DOHH2 (cell line): ENCODE results near the gene SMAD3.

Experiments
- H3F3A ChIP-seq: fragments of 200-600 bp; sonication (generic), shearing (Covaris generic); 2 replicates; pipeline ENCODE4 v1.6.0; 2016; ENCODE audit warnings: antibody characterized with exemption, mild to moderate bottlenecking; ENCODE audit not compliant: control insufficient read depth, insufficient read depth
- H3K27ac ChIP-seq: fragments of 200-600 bp; sonication (generic); 2 replicates; pipeline ENCODE4 v1.5.1; 2014; ENCODE audit warnings: low read depth, mild to moderate bottlenecking, low read length, moderate library complexity
- H3K27me3 ChIP-seq: fragments of 200-600 bp; sonication (generic); 2 replicates; pipeline ENCODE4 v1.6.1; 2014; ENCODE audit warnings: mild to moderate bottlenecking, low read length, mixed read lengths; ENCODE audit not compliant: control insufficient read depth
- H3K36me3 ChIP-seq: fragments of 200-600 bp; sonication (generic); 2 replicates; pipeline ENCODE4 v1.6.1; 2014; ENCODE audit warnings: mild to moderate bottlenecking, low read length, moderate library complexity, mixed read lengths; ENCODE audit not compliant: control insufficient read depth
- H3K4me1 ChIP-seq: fragments of 200-600 bp; sonication (generic); 2 replicates; pipeline ENCODE4 v1.6.1; 2014; ENCODE audit warnings: mild to moderate bottlenecking, low read length, mixed read lengths; ENCODE audit not compliant: control insufficient read depth
- H3K4me2 ChIP-seq: fragments of 200-600 bp; sonication (generic); 2 replicates; pipeline ENCODE4 v1.6.0; 2014; ENCODE audit warnings: mild to moderate bottlenecking, low read length, moderate library complexity
- H3K4me3 ChIP-seq: fragments of 200-600 bp; sonication (generic); 2 replicates; pipeline ENCODE4 v1.5.1; 2014; ENCODE audit warnings: mild to moderate bottlenecking, low read length, mixed read lengths
- H3K79me2 ChIP-seq: fragments of 200-600 bp; sonication (generic); 2 replicates; pipeline ENCODE4 v1.6.1; 2014; ENCODE audit warnings: mild to moderate bottlenecking, low read length, mixed read lengths; ENCODE audit not compliant: control insufficient read depth
- H3K9me2 ChIP-seq: fragments of 200-600 bp; sonication (generic); replicated peaks from 2 replicates; pipeline ENCODE4 v1.6.1; 2014; ENCODE audit warnings: mild to moderate bottlenecking, low read length, mixed read lengths; ENCODE audit not compliant: control insufficient read depth
- H3K9me3 ChIP-seq: fragments of 200-600 bp; sonication (generic); 2 replicates; pipeline ENCODE4 v1.6.1; 2014; ENCODE audit warnings: antibody characterized with exemption, low read length, mixed read lengths; ENCODE audit not compliant: control insufficient read depth, insufficient read depth
- H4K20me1 ChIP-seq: fragments of 200-600 bp; sonication (generic); 2 replicates; pipeline ENCODE4 v1.6.0; 2014; ENCODE audit warnings: low read depth, mild to moderate bottlenecking, antibody characterized with exemption, low read length, moderate library complexity; ENCODE audit not compliant: control insufficient read depth, insufficient read depth
- EZH2phosphoT487 ChIP-seq: fragments of 200-600 bp; sonication (generic); IDR thresholded peaks from 2 replicates; pipeline ENCODE4 v1.6.1; 2017; ENCODE audit warnings: borderline replicate concordance, mild to moderate bottlenecking, antibody characterized with exemption, low read length, moderate library complexity, mixed read lengths
- TF ChIP-seq, protein P1 (sequence below): fragments of 200-600 bp; sonication (generic); IDR thresholded peaks from one replicate; pipeline ENCODE4 v1.5.1; 2014; ENCODE audit warnings: antibody characterized with exemption, mild to moderate bottlenecking, low read depth, low read length; ENCODE audit not compliant: poor library complexity, severe bottlenecking

SMAD3 gene

DNA sequence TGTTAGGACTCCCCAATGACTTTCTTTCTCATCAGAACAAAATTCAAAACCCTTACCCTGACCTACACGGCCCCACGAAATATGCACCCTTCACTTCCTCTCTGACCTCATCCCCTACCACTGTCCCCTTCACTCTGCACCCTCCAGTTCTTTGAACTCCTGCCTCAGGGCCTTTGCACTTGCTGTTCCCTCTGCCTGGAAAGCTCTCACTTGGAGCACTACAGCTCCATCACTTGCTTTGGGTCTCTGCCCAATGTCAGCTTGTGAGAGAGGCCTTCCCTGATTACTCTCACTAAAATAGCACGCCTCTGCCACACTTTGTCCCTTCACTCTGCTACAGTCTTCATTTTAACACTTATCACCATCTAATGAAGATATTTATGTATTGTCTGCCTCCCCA lies 32.8 kb upstream of the SMAD3 start:
- peaks cover 25% of the 10 kb centered on the region for H3K27me3 ChIP-seq
- H3K4me1 ChIP-seq = no peaks in the 10 kb centered on the region
- no peaks in the 10 kb centered on the region for H3K9me3 ChIP-seq
- H3K4me3 ChIP-seq = no peak overlapping the region
- H3F3A ChIP-seq = no peaks in the 10 kb centered on the region
- H4K20me1 ChIP-seq = no peaks in the 10 kb centered on the region
- no peak overlapping the region for H3K4me2 ChIP-seq
- no peaks in the 10 kb centered on the region for H3K79me2 ChIP-seq
- TF ChIP-seq, protein P1, sequence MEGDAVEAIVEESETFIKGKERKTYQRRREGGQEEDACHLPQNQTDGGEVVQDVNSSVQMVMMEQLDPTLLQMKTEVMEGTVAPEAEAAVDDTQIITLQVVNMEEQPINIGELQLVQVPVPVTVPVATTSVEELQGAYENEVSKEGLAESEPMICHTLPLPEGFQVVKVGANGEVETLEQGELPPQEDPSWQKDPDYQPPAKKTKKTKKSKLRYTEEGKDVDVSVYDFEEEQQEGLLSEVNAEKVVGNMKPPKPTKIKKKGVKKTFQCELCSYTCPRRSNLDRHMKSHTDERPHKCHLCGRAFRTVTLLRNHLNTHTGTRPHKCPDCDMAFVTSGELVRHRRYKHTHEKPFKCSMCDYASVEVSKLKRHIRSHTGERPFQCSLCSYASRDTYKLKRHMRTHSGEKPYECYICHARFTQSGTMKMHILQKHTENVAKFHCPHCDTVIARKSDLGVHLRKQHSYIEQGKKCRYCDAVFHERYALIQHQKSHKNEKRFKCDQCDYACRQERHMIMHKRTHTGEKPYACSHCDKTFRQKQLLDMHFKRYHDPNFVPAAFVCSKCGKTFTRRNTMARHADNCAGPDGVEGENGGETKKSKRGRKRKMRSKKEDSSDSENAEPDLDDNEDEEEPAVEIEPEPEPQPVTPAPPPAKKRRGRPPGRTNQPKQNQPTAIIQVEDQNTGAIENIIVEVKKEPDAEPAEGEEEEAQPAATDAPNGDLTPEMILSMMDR = no peak
- no peak for TF ChIP-seq EZH2phosphoT487
- H3K9me2 ChIP-seq = no peaks in the 10 kb centered on the region
- H3K36me3 ChIP-seq = no peaks in the 10 kb centered on the region
- H3K27ac ChIP-seq = no peak overlapping the region

DNA sequence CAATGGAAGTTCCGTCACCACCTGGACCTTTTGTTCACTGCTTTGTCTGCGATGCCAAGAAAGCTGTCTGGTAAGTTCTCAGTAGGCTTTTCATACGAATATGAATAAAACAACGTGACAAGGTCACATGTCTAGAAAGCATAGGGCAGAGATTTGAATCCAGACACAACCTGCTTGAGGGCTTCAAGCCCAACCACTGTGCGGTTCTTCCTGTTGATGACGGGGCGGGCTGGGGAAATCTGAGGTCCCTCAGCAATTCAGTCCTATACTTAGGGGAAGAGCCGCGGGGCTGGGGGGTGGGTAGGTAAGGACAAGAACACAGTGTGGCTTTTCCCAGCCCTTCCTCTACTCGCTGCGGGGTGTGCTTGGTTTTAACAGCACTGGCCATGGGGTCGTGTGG lies 32.4 kb upstream of the SMAD3 start:
- H3K9me3 ChIP-seq = no peaks in the 10 kb centered on the region
- no peaks in the 10 kb centered on the region for H4K20me1 ChIP-seq
- no peaks in the 10 kb centered on the region for H3F3A ChIP-seq
- peaks cover 28% of the 10 kb centered on the region for H3K27me3 ChIP-seq
- no peaks in the 10 kb centered on the region for H3K36me3 ChIP-seq
- H3K9me2 ChIP-seq = no peaks in the 10 kb centered on the region
- H3K79me2 ChIP-seq = no peaks in the 10 kb centered on the region
- H3K4me3 ChIP-seq = no peak overlapping the region
- no peaks in the 10 kb centered on the region for H3K4me1 ChIP-seq
- H3K27ac ChIP-seq = no peak overlapping the region
- no peak for TF ChIP-seq EZH2phosphoT487
- TF ChIP-seq, protein P1 = no peak
- no peak overlapping the region for H3K4me2 ChIP-seq

DNA sequence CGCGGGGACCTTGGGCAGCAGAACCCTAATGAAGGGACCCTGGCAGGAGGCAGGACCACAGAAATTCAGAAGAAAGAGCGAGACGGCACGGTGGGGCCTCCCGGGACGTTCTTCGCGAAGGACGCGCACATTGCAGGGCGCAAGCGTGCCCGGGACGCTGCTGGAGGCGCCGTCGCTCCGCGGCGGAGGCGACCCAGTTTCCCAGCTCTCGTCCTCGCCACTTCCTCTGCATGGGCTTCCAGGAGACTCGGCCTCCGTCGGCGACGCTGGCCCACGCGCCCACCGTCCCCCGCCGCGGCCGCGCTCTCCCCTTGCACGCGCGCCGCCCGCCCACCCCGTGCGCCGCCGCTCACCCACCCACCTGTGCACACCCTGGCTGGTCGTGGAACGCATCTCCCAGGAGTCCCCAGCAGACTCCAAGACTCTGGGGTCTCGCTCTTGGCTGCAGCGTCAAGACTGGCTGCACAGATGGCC lies 31.8 kb upstream of the SMAD3 start:
- Histone ChIP-seq H4K20me1 (no peaks in the 10 kb centered on the region), H3K9me3 (no peaks in the 10 kb centered on the region), H3F3A (no peaks in the 10 kb centered on the region), H3K4me3 (no peak overlapping the region), H3K79me2 (no peaks in the 10 kb centered on the region), H3K9me2 (no peaks in the 10 kb centered on the region), H3K4me1 (no peaks in the 10 kb centered on the region), H3K27me3 (peaks cover 33% of the 10 kb centered on the region), H3K27ac (no peak overlapping the region), H3K36me3 (no peaks in the 10 kb centered on the region), H3K4me2 (no peak overlapping the region)
- TF ChIP-seq EZH2phosphoT487 = no peak
- TF ChIP-seq, protein P1 = no peak
